ENCODE data around the gene DEFB132.

Gene DEFB132

DNA sequence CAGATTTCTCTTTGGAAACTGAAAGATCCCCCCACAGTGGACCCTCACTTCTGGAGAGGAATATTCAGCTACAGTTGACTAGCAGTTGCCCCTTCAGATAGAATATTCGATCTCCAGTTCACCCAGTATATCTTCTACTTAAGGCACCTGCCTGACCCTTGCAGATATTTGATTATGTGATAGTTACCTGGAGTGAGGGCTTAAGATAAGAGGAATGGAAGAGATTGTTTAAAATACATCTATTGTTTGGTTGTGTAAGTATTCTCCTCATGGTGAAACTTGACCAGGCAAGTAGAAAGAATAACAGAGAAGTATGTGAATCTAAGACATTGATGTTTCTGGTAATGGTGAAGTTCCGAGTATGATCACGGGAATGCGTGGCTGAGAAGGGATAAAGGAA is 38.3 kb downstream of the DEFB132 start:
- TF ChIP-seq, protein P1, sequence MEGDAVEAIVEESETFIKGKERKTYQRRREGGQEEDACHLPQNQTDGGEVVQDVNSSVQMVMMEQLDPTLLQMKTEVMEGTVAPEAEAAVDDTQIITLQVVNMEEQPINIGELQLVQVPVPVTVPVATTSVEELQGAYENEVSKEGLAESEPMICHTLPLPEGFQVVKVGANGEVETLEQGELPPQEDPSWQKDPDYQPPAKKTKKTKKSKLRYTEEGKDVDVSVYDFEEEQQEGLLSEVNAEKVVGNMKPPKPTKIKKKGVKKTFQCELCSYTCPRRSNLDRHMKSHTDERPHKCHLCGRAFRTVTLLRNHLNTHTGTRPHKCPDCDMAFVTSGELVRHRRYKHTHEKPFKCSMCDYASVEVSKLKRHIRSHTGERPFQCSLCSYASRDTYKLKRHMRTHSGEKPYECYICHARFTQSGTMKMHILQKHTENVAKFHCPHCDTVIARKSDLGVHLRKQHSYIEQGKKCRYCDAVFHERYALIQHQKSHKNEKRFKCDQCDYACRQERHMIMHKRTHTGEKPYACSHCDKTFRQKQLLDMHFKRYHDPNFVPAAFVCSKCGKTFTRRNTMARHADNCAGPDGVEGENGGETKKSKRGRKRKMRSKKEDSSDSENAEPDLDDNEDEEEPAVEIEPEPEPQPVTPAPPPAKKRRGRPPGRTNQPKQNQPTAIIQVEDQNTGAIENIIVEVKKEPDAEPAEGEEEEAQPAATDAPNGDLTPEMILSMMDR (conservative IDR thresholded peaks at IDR 0.05; ENCODE audit: low read depth, low read length): no peak
- DNase-seq (ENCODE audit: low read depth): no peak
- no peak overlapping the region for H3K4me3 ChIP-seq (ENCODE audit: low read length)

DNA sequence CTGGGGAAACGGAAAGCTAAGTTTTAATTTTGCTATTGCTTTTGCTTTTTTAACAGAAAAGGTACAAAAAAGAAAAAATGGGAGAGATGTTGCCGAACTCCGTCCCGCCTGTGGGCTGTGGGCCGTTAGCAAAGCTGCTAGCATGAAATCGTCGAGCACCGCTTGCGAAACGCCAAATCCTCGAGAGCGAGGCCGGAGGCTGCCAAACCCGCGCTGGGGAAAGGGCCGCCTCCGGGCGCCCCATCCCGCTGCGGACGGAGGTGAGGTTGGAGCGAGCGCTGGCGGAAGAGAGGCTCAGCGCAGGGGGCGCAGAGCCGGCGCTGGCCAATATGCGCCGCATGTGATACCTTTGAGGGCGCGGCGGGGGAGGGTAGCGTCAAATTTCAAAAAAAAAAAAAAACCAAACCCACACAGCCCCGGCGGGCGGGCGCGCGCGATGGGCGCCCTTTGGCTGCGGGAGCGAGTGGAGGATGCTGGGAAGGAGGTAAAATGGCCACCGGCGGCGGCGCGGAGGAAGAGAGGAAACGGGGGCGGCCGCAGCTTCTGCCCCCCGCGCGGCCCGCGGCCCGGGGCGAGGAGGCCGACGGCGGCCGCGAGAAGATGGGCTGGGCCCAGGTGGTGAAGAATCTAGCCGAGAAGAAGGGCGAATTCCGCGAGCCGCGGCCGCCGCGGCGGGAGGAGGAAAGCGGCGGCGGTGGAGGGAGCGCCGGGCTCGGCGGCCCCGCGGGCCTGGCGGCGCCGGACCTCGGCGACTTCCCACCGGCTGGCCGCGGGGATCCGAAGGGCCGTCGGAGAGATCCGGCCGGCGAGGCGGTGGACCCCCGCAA is 39.8 kb downstream of the DEFB132 start, which contains the start of gene ZCCHC3:
Gene ZCCHC3, plus strand, starts transcription at position 473 of the 827 bp plus-strand sequence. Its CDS starts 17 bp downstream, at position 490.
- DNase-seq (ENCODE audit: low read depth): peak; percentile 71
- peak within 1 kb of the TSS; percentile 95 for H3K4me3 ChIP-seq (ENCODE audit: low read length)
- TF ChIP-seq, protein P1 (conservative IDR thresholded peaks at IDR 0.05; ENCODE audit: low read depth, low read length): peak; percentile 4

DNA sequence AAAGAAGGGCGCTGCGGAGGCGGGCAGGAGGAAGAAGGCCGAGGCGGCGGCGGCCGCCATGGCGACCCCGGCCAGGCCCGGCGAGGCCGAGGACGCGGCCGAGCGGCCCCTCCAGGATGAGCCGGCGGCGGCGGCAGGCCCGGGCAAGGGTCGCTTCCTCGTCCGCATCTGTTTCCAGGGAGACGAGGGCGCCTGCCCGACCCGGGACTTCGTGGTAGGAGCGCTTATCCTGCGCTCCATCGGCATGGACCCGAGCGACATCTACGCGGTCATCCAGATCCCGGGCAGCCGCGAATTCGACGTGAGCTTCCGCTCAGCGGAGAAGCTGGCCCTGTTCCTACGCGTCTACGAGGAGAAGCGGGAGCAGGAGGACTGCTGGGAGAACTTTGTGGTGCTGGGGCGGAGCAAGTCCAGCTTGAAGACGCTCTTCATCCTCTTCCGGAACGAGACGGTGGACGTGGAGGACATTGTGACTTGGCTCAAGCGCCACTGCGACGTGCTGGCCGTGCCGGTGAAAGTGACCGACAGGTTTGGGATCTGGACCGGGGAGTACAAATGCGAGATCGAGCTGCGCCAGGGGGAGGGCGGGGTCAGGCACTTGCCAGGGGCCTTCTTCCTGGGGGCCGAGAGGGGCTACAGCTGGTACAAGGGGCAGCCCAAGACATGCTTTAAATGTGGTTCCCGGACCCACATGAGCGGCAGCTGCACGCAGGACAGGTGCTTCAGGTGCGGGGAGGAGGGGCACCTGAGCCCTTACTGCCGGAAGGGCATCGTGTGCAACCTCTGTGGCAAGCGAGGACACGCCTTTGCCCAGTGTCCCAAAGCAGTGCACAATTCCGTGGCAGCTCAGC is 40.6 kb downstream of the DEFB132 start:
- DNase-seq (ENCODE audit: low read depth): no peak
- TF ChIP-seq, protein P1 (conservative IDR thresholded peaks at IDR 0.05; ENCODE audit: low read depth, low read length): no peak
- peak overlapping the region; percentile 95 for H3K4me3 ChIP-seq (ENCODE audit: low read length)

DNA sequence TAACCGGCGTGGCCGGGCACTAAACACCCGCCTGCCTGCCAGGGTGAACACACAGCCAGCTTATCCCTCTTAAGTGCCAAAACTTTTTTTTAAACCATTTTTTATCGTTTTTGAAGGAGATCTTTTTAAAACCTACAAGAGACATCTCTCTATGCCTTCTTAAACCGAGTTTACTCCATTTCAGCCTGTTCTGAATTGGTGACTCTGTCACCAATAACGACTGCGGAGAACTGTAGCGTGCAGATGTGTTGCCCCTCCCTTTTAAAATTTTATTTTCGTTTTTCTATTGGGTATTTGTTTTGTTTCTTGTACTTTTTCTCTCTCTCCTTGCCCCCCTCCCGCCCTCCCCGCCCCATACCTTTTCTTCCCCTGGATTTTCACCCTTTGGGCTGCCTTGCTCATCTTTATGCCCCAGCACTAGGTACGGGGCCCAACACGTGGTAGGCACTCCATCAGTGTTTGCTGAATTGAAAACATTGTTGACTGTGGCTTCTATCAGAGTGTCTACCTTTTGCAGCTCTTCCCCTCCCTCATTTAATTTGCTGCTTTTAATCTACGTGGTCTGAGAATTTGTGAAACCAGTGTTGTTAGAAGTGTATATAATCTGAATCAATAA is 41.4 kb downstream of the DEFB132 start:
- no peak for DNase-seq (ENCODE audit: low read depth)
- TF ChIP-seq, protein P1 (conservative IDR thresholded peaks at IDR 0.05; ENCODE audit: low read depth, low read length): no peak
- peak overlapping the region; percentile 95 for H3K4me3 ChIP-seq (ENCODE audit: low read length)

DNA sequence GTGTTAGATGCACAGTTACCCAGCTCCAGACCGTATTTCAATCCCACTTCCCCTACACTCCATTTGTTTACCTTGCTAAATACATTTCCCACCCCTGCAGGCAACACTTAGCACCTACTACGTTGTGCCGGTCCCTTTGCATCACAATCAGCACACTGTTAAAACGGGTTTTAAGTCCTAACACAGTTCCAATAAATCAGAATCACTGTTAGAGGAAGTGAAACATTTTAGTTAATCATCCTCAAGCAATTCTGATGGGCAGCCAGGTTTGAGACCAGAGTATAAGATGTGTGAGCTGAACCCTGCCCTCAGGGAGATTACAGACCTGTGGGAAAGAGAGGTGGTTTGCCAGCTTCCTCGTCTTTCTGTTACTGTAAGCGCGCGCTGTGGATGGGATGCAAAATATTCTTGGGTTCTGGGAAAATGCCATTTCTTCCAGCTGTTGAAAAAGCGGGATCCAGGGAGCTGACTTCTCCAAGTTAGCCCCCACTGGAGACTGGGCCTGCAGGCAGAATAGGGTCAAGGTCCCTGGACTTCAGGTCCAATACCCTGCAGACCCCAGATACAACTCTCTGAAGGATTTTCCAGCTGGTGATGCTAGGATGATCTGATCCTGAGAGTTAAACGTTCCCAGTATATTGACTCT is 42.9 kb downstream of the DEFB132 start:
- TF ChIP-seq, protein P1 (conservative IDR thresholded peaks at IDR 0.05; ENCODE audit: low read depth, low read length): no peak
- peak overlapping the region; percentile 95 for H3K4me3 ChIP-seq (ENCODE audit: low read length)
- no peak for DNase-seq (ENCODE audit: low read depth)
